ENCODE data around the gene CAVIN4.

GRCh38 chr9:100595391-100596199, 17.7 kb downstream of the CAVIN4 start:
- TF ChIP-seq CTCF (IDR thresholded peaks at IDR 0.05; ENCODE audit: low read depth, low read length, poor library complexity, severe bottlenecking) (peak; percentile 85), EZH2phosphoT487 (IDR thresholded peaks at IDR 0.05; ENCODE audit: borderline replicate concordance, low read length) (no peak)

All from DOHH2 (cell line).